HG02885 (cell line): ENCODE data around the gene URGCP.

Source experiments
- ATAC-seq: cut with Tn5 transposase; IDR thresholded peaks from one replicate; pipeline ENCODE4 v1.9.1; 2021; ENCODE audit warnings: mild to moderate bottlenecking; ENCODE audit not compliant: unreplicated experiment, poor library complexity

Gene URGCP, protein sequence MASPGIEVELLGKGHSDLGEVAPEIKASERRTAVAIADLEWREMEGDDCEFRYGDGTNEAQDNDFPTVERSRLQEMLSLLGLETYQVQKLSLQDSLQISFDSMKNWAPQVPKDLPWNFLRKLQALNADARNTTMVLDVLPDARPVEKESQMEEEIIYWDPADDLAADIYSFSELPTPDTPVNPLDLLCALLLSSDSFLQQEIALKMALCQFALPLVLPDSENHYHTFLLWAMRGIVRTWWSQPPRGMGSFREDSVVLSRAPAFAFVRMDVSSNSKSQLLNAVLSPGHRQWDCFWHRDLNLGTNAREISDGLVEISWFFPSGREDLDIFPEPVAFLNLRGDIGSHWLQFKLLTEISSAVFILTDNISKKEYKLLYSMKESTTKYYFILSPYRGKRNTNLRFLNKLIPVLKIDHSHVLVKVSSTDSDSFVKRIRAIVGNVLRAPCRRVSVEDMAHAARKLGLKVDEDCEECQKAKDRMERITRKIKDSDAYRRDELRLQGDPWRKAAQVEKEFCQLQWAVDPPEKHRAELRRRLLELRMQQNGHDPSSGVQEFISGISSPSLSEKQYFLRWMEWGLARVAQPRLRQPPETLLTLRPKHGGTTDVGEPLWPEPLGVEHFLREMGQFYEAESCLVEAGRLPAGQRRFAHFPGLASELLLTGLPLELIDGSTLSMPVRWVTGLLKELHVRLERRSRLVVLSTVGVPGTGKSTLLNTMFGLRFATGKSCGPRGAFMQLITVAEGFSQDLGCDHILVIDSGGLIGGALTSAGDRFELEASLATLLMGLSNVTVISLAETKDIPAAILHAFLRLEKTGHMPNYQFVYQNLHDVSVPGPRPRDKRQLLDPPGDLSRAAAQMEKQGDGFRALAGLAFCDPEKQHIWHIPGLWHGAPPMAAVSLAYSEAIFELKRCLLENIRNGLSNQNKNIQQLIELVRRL

DNA sequence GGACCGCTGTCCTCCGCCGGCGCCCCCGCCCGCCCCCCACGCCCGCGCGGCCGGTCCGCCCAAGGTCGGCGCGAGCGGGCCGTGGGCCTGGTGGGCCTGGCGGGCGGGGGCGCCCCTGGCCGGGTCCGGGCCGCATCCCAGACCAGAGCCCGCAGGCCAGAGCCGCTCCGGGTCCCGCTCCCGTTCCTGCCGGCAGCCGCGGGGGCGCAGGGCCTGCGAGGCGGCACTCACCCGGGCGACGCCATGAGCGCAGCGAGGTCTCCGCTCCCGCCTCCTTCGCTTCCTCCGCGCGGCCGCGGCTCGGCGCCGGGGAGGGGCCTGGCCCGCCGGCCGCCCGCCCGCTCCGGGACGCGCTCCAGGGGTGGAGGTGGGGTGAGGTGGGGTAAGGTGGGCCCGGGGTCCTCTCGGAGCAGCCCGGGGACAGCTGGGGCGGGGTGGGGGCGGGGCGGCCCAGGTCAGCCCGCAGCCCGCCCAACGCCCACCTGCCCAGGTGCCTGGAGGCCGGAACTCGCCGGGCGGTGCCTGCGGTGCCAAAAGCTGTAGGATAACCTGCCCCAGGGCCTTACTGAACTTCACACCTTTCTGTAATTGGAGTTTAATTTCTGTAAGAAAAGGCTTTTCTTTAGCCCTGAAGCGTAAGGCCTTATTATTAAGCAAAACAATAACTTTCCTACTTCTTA, at the start of gene URGCP:
URGCP (minus strand) TSS at position 266 of the 680 bp plus-strand sequence; CDS start at position 245, 21 bp downstream.
- peak; percentile 84 for ATAC-seq

DNA sequence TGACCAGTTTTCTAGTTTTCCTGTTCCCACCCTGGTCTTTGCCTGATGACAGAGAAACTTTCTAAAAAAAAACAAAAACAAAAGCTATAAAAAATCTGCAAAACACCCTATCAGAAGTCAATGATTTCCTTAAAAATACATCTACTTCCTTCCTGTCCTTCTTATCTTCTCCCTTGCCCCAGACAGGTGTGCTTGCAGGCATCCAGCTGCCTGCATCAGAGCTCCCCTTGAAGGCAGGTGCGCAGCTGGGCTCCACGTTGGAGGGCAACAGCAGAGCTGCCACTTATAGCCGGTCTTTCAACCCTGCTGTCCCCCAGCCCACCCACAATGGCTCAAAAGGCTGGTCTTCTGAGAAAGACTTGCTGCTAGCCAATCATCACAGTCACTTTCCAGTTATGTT, 49.6 kb upstream of the URGCP start:
- ATAC-seq: no peak

DNA sequence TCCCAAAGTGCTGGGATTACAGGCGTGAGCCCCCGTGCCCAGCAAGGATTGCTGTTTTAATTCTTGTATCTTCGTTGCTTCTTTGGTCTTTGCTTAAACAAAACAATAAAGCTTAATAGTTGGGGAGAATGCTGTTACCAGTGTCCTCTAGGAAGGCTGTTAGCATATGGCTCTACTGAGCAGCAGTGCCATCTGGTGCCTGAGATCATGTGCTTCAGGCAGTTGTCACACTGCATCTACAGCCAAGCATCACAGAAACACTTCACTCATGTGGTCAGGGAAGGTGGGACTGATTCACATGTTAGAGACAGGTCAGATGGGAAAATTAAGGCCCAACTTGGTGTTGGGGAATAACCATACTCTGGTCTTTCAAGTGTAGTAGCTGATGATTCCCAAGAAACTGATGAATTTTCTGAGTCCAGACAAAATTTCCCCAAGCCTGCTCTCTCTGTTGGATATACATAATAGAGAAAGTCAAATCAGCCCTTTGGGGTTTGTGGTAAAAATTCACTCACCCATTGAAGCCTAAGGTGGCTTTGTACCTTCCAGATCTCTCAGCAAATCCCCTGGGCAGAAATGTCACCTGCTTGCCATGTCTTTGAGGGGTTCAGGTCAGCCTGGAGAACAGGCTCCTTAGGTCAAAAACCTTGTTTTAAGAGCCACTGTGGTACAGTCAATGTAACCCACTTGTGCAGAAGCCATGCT, 48.3 kb upstream of the URGCP start:
- no peak for ATAC-seq

DNA sequence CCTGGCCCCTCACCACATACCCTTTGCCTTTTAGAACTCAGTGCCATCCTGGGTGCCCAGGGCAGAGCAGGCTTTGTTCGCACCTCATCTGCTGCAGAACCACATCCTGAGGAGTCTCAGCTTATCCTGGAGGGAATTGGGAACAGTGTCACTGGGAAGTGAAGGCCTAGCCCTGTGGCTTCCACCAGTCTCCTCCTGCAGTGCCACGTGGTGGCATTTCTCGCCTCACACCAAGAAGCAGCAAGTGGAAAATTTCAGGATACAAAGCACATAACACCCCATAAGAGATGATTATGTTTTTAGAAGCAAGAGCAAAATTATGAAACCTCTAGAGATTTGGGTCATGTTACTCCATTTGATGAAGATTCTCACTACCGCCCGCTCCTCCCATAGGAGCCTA, 46.7 kb upstream of the URGCP start:
- no peak for ATAC-seq

DNA sequence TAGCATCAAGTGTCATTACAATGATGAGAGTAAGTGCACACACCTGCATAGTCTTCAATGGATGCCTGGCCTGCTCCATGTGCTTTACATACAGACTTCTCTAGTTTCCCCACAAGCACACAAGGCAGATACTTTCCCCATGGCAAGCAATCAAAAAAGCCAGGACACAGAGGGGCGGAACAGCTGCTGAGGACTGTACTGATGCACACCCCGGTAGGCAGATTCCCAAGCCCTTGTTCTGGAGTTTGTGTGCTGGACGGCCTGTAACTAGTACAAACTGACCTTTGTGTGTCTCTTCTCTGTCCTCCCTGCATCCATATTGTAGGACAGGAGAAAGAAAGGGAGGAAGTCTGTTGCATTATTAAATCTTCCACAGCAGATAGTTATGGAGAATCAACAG, 45.6 kb upstream of the URGCP start:
- no peak for ATAC-seq

DNA sequence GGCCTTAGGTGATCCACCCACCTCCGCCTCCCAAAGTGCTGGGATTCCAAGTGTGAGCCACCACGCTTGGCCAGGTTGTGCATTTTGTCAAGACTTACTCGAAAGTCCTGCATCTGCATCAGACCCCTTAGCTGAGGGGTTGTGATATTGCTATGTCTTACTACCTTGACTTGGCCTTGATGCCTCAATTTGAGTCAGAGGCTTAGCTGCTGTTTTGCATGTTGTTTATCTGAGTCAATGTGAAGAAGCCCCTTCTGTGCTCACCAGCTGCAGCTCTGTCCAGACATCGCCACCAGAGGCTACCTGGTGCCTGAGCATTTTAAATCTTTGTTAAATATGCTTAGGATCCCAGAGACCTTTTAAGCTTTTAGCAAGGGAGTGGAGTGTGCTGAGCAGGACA, 37.9 kb upstream of the URGCP start:
- peak; percentile 44 for ATAC-seq

DNA sequence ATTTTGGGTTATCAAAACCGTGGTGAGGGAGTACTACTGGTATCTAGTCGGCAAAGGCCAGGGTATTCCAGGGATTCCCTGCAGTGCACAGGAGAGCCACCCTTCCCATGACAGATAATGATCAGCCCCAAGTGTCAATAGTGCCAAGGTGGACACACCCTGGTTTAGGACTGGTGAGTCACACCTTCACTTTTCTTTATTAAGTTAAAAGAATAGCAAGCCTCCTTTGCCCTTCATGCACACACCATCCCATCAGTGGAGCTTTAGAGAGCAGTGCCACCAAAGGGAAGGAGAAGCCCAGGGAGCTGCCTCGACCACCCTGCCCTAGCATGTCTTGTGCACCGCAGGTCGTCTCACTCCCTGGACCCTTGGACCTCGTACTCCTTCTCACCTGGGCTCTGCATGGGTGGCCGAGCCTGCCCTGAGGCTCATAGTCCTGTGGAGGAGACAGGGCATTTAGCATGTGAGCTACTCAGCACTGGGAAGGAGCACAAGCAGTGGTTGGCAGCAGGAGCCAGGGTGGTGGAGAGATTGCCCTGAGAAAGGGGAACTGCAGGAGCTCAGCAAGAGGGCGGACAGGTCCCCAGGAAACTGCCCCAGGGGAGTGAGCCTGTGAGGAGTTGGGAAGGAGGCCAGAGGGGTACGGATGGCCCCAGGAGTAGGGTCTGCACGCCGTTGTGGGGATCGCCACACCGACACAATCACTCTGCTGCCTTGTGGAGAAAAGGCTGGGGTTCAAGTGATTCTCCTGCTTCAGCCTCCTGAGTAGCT, 37.2 kb upstream of the URGCP start:
- no peak for ATAC-seq

DNA sequence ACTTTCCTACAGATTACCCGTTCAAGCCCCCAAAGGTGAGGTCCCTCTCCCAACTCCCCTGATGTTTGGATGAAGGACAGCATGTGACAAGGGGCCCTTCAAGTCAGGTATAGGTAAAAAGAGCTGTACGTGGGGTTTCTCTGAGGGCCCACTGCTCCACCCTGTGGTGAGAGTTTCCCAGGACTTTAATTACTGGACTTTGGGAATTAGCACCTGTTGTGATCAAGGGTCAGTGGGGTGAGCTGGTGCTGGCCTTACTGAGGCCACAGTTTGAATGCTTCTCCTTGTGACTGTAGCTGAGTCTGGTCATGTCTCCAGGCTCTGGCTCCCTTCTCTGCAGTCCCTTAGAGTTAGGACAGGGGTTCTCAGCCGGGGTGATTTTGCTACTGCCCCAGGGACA, 36.6 kb upstream of the URGCP start:
- ATAC-seq: no peak

DNA sequence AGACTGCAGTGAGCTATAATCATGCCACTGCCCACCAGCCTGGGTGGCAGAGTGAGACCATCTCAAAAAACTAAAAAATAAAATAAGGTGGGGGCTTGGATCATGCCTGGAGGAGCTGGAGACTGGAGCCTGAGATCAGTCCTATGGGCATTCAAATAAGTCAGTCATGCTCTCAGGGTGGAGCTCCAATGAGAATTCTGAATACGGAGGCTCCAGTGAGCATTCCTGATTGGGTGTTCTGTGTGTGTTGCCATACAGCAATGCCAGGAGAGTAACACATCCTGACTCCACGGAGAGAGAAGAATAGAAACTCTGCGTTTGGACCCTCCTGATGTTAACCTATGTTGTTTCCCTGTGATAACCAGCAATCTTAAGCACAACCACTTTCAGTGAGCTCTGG, 35.9 kb upstream of the URGCP start:
- no peak for ATAC-seq

DNA sequence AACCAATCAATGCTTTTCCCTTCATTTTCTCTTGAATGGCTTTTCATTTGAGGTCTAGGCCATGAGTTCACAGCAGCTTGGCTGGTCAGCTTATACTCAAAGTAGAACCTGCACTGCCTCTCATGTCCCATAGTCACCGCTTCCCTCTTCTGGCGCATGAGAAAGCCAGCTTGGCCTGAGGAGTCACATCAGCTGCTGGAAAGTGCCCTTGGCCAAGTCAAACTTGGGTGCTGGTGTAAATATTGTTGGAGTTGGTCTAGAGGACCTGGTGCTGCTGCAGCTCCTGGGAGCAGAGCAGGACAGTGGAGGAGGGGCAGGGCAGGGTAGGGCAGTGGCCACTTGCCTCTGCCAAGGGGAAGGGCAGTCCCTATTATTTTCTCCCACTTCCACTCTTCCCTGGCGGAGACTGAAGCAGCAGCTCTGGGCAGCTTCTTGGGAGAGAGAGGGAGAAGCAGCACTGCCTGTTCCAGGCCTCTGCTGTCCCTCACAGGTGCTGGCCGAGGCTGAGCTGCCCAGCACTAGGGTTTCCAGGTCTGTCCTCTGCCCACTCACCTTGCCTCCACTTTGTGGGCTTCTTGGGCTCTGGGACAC, 32.6 kb upstream of the URGCP start:
- ATAC-seq: no peak

DNA sequence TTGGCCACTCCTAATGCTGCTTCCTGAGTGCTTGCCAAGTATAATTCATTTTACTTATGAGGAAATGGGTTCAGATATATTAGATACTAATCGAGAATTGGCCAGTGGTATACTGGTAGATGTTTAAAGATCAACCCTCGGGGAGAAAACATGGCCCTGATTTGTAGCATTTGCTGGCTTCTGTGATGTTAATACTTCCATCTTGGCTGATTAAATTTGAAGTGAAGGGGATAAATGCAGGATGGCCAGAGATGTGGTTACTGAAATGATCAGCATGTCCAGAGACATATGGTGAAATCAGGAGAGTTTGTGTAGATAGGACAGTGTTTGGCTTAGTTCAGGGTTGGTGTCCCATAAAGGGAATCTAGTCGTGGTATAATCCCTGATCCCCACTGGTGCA, 31.0 kb upstream of the URGCP start:
- no peak for ATAC-seq

DNA sequence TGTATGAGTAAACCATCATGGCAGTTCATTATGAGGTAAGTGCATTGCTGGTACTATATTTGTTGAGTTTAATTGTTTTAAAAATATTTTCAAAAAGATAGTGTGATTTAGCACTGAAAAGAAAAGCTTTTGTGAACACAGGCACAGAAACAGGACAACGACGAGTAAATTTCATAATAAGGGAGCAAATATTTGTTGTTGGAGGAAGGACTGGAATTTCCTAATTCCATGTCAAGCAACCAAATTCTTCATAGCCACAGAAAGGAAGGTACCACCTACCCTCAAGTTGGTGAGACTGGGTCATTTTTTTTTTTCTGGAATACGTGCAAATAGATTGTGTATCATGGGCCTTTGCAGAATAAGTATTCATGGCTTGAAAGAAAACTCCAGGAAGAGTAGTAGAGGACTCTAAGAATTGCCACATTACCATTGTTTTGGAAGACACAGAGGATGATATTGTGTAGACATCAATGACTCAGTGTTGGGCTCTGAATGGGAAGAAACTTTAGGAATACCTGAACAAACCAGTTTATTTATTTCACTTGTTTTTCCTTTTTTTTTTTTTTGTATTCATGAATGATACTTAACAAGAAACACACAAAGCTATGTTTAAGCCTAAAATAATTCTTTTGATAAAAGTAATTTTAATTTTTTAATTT, 27.6 kb upstream of the URGCP start:
- ATAC-seq: no peak

DNA sequence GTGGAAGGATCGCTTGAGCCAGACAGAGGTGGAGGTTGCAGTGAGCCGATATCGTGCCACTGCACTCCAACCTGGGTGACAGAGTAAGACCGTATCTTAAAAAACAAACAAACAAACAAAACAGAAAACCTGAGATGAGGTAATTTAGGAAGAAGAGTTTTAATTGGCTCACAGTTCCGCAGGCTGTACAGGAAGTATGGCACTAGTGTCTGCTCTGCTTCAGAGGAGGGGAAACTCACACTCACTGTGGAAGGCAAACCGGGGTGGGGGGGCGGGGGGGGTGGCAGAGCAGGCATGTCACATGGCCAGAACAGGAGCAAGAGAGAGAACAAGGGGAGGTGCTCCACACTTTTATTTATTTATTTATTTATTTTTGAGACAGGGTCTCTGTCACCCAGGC, 24.9 kb upstream of the URGCP start:
- no peak for ATAC-seq

DNA sequence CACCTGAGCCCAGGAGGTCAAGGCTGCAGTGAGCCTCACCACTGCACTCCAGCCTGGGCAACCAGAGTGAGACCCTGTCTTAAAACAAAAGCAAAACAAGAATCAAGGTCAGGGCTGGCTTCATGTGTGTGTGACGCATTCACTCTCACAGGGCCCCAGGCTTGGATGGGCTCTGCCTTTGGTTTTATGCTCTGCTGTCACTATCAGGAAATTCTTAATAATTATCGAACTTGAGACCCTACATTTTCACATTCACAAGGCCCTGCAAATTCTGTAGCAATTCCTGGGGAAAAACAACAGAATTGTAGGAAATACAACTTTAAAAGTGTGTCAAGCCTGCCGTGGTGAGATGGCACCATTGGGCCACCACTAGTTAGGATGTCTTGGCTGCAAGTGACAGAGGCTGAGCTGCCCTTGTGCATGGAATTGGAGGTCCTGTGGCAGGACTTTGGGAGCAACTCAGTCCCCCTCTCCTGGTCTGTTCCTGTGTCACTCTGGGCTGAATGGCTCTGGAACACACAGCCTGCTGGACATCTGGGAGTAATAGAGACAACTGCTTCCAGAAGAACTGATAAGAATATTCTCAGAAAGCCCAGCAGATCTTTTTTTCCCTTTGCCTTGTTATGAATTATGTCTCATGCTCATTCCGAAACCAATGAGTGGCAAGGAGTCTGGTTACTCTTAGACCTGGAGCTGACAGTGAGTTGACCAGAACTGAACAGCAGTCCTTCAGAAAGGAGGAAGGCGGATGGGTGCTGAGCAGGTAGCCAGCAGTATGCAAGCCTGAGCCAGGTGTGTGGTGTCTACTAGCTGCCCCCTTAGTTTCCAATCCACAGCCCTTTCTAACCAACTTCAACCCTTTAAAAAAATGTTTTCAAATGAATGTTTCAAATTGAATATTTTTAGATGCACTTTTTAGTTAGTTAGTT, 23.4 kb upstream of the URGCP start:
- ATAC-seq: no peak

DNA sequence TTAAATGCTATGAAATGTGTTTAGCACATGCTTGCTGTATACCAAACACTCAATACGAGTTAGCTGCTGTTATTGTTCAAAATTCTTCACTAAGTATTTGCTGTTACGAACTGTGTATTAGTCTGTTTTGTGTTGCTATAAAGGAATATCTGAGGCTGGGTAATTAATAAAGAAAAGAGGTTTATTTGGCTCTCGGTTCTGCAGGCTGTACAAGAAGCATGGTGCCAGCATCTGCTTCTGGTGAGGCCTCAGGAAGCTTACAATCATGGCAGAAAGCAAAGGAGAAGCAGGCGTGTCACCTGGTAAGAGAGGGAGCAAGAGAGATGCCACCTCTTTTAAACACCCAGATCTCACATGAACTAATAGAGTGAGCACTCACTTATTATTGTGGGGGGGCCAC, 21.4 kb upstream of the URGCP start:
- no peak for ATAC-seq

DNA sequence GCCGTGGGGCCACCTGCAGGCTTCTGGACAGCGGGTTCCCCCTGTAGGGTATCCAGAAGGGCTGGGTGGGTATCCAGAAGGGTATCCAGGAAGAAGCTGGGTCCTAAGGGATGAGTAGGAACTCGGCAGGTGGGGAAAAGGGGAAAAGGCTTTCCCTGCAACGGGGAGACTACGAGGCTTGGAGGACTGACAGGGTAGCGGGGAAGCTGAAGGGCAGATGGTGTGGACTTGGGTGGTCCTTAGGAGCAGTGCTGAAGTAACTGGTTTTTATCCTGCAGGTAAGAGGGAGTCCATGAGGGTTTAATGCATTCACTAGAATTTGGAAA, 20.4 kb upstream of the URGCP start:
- ATAC-seq: peak; percentile 20

DNA sequence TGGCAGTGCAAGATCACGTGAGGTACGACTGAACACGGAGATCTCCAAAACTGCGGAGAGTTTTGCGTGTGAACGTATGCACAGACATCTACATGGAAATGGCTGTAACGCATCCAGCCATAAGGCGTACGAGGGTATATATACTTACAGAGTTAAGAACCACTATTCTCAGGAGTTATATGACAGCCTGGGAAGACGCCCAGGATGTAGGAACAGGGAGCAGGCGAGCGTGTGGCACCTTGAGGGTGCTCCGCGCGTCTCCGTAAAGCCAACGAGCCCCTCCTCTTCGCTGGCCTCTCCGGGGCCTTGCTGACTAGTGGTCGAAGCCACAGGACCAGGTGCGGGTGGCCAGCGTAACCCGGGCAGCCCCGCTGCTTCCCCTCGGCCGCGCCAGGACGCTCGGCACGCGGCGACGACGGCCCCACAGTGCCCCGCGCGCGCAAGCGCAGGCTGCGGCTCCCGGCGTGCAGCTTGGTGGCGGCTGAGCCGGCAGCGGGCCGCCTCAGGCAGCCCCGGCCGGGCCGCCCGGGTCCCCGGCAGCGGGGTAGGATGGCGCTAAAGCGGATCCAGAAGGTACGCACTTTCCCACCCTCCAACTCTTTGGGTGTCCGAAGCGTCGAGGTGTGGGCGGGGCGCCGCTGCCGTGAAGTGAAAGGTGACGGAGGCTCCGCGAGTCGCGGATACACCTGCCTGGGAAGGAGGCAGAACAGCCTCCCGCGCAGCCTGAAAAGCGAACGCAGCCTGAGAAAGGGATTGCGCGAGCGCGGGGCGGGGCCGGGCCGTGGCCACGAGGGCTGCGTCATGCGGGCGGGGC, 19.8 kb upstream of the URGCP start, which contains the start of gene UBE2D4:
UBE2D4 (plus strand) TSS at position 453 of the 814 bp plus-strand sequence; CDS start at position 550, 97 bp downstream.
- peak; percentile 89 for ATAC-seq
